Upper lobe of left lung (tissue), 4 donors: Measurements from ENCODE around the gene LRRC45.

ENCODE experiments used
- EP300 ChIP-seq, 4 donors: sonication (generic); formaldehyde crosslinking; IDR thresholded peaks; one replicate each; pipeline ENCODE4 v1.5.1; 2017; ENCODE audit warnings: antibody characterized with exemption in 4 of 4, control low read depth in 2 of 4
- POLR2A ChIP-seq, 4 donors: fragments of 450-650 bp; IDR thresholded peaks; one replicate each; pipeline ENCODE4 v1.5.1; 2016 to 2017; ENCODE audit warnings: antibody characterized with exemption in 4 of 4, mild to moderate bottlenecking in 2 of 4
- POLR2AphosphoS5 ChIP-seq, 2 donors: sonication (generic); formaldehyde crosslinking; IDR thresholded peaks; one replicate each; pipeline ENCODE4 v1.5.1; 2017; ENCODE audit warnings: antibody characterized with exemption in 2 of 2
- TF ChIP-seq, protein P1 (sequence below), 6 experiments: fragments of 450-650 bp in 4 of 6; fragments of 200-600 bp in 2 of 6; sonication (generic) in 2 of 6; IDR thresholded peaks; one replicate each; pipeline ENCODE4 v1.5.1; 2016 to 2019; ENCODE audit warnings: antibody characterized with exemption in 6 of 6

DNA sequence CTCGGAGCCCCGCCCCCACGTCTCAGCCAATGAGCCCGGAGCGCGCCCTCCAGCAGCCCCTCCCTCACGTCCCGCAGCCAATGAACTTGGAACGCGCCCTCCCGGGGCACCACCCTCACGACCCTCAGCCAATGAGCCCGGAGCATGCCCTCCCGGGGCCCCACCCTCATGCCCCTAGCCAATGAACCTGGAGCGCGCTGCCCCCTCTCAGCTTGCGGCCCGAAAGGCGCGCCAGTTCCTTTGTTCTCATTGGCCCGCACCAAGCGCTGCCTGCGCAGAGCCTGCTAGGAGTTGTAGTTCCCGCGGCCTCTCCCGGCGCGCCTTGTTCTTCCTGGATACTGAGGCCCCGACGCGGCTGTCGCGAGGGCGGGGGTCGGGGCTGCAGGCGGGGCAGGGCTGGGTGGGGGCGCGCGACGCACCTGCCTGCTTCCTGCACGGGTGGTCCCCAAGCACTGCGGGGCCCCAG, at the start of gene LRRC45:
- TF ChIP-seq, protein P1, sequence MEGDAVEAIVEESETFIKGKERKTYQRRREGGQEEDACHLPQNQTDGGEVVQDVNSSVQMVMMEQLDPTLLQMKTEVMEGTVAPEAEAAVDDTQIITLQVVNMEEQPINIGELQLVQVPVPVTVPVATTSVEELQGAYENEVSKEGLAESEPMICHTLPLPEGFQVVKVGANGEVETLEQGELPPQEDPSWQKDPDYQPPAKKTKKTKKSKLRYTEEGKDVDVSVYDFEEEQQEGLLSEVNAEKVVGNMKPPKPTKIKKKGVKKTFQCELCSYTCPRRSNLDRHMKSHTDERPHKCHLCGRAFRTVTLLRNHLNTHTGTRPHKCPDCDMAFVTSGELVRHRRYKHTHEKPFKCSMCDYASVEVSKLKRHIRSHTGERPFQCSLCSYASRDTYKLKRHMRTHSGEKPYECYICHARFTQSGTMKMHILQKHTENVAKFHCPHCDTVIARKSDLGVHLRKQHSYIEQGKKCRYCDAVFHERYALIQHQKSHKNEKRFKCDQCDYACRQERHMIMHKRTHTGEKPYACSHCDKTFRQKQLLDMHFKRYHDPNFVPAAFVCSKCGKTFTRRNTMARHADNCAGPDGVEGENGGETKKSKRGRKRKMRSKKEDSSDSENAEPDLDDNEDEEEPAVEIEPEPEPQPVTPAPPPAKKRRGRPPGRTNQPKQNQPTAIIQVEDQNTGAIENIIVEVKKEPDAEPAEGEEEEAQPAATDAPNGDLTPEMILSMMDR (IDR thresholded peaks at IDR 0.05), result no peak
- no peak for TF ChIP-seq POLR2A (IDR thresholded peaks at IDR 0.05)
- TF ChIP-seq POLR2AphosphoS5 (IDR thresholded peaks at IDR 0.05), result peak in 1 of 2 donors; percentile 13
- no peak for TF ChIP-seq EP300 (IDR thresholded peaks at IDR 0.05)
